ENCODE data around the gene GLB1L2.
A peak's percentile ranks its signal among the peaks of the same experiment; 100 is the strongest.
"Not testable (repeated sequence)": the region's sequence is repeated elsewhere in the genome, so short reads cannot be mapped to it uniquely, and the experiment has no call there.

GLB1L2 gene, protein sequence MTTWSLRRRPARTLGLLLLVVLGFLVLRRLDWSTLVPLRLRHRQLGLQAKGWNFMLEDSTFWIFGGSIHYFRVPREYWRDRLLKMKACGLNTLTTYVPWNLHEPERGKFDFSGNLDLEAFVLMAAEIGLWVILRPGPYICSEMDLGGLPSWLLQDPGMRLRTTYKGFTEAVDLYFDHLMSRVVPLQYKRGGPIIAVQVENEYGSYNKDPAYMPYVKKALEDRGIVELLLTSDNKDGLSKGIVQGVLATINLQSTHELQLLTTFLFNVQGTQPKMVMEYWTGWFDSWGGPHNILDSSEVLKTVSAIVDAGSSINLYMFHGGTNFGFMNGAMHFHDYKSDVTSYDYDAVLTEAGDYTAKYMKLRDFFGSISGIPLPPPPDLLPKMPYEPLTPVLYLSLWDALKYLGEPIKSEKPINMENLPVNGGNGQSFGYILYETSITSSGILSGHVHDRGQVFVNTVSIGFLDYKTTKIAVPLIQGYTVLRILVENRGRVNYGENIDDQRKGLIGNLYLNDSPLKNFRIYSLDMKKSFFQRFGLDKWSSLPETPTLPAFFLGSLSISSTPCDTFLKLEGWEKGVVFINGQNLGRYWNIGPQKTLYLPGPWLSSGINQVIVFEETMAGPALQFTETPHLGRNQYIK

DNA sequence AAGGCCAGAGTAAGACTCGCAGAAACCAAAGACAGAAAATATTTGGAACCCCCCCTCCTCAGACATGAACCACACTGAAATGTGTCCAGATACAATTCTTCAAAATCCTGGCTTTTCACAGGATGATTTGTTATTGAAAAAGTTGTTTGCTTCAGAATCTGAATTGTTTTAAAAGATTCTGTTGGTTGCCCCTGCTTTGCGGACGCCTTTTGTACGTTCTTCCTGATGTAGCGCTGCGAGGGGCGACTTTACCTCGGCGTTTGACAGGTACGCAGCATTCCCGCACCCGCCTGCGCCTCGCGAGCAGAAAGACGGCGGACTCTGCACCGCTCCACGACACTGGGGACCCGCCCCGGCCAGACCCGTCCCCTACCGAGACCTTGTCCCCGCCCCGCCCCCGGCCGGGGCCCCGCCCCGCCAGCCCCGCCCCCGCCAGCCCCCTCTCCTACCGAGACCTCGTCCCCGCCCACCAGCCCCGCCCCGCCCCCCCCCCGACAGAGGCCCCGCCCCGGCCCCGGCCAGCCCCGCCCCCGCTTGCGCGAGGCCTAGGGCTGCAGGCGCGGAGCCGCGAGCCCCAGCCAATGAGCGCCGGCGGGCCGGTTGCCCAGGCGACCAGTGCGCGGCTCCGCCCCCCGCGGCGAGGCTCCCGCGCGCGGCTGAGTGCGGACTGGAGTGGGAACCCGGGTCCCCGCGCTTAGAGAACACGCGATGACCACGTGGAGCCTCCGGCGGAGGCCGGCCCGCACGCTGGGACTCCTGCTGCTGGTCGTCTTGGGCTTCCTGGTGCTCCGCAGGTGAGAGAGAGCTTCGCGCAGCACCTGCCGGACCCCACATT lies at the start of gene GLB1L2:
GLB1L2 (plus strand) TSS at position 635 of the 835 bp plus-strand sequence; CDS start at position 709, 74 bp downstream.
- in situ Hi-C loops (cut with MboI; ENCODE audit: low sequenced_read_pairs) = no loop called here
- Histone ChIP-seq H3K36me3 (replicated peaks) (no peaks in the 10 kb centered on the region; the same call in 1 of the 2 replicates), H3K9me3 (no peaks in the 10 kb centered on the region), H3K27me3 (ENCODE audit: low read depth) (no peaks in the 10 kb centered on the region), H3K4me3 (peak within 1 kb of the TSS; percentile 70), H3K4me1 (peaks cover 10% of the 10 kb centered on the region)
- peak; percentile 68 to 92 for DNase-seq (ENCODE audit: low spot score in 2 of 2)

- Histone ChIP-seq H3K36me3 (replicated peaks) (no peaks in the 10 kb centered on the region), H3K27me3 (ENCODE audit: low read depth) (no peaks in the 10 kb centered on the region), H3K9me3 (no peaks in the 10 kb centered on the region), H3K4me3 (no peak overlapping the region), H3K4me1 (no peaks in the 10 kb centered on the region)
- in situ Hi-C loops (cut with MboI; ENCODE audit: low sequenced_read_pairs) = no loop called here
- no peak for DNase-seq (ENCODE audit: low spot score in 2 of 2)
Observed at GRCh38 chr11:134282121-134283045, 49.4 kb upstream of the GLB1L2 start.

DNA sequence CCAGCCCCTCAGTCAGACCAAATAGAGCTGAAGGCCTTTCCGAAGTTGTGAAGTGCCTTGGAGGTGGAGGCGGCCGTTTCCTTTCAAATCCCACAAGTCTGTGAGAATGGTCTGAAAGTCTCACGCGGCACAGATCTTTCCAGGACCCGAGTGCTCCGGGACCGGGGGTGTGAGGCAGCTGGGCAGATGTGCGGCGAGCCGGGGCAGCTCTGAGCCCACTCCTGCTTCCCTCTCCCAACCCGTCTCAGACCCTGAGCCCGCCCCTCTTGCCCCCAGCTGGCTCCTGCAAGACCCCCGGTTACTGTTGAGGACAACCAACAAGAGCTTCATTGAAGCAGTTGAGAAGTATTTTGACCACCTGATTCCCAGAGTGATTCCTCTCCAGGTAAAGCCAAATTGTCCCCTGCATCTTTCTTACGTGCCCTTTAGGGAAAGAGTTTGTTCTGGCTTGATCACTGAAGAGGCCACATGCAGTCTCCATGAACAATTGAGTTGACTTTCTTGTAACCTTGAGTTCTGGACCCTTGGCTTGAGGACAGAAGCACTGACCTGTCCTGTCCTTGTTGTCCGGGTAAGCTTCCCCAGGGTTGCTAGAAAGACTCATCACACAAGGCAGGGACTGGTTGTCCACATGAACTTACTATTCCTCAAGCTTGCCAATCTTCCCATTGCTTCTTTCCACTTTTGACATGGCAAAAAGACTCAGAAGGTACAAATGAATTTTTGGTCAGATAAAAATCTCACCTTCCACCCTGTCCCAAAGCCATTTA lies 48.1 kb upstream of the GLB1L2 start:
- in situ Hi-C loops (cut with MboI; ENCODE audit: low sequenced_read_pairs) = no loop called here
- H3K4me1 ChIP-seq = no peaks in the 10 kb centered on the region
- no peak overlapping the region for H3K4me3 ChIP-seq
- no peaks in the 10 kb centered on the region for H3K36me3 ChIP-seq (replicated peaks)
- no peak for DNase-seq (ENCODE audit: low spot score in 2 of 2)
- no peaks in the 10 kb centered on the region for H3K9me3 ChIP-seq
- no peaks in the 10 kb centered on the region for H3K27me3 ChIP-seq (ENCODE audit: low read depth)

- H3K4me1 ChIP-seq; in situ Hi-C loops (cut with MboI; ENCODE audit: low sequenced_read_pairs); H3K36me3 ChIP-seq (replicated peaks); H3K27me3 ChIP-seq (ENCODE audit: low read depth); H3K9me3 ChIP-seq; H3K4me3 ChIP-seq; DNase-seq (ENCODE audit: low spot score in 2 of 2): not testable (repeated sequence)
Observed at GRCh38 chr11:134284349-134284748, 47.4 kb upstream of the GLB1L2 start.

DNA sequence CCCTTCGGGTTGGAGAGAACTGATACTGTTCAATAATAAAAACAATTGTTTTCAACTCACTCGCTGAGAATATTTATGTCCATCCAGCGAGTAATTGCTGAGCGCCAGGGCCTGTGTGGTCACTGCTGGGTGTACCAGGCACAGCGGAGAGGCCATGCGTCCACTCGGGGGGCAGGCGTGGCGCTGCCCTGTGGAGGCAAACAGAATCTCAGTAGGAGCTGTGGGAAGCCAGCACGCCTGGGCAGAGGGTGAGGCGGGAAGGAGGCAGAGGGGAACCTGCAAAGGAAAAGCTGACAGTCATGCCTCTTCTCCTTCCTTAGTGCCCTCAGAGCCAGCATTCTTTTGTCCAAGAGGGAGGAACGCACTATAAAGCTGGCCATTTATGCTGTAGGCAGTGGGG lies 44.2 kb upstream of the GLB1L2 start:
- H3K9me3 ChIP-seq = no peaks in the 10 kb centered on the region
- no peak overlapping the region for H3K4me3 ChIP-seq
- H3K36me3 ChIP-seq (replicated peaks) = no peaks in the 10 kb centered on the region
- in situ Hi-C loops (cut with MboI; ENCODE audit: low sequenced_read_pairs) = no loop called here
- H3K27me3 ChIP-seq (ENCODE audit: low read depth) = no peaks in the 10 kb centered on the region
- DNase-seq (ENCODE audit: low spot score in 2 of 2) = no peak
- H3K4me1 ChIP-seq = no peaks in the 10 kb centered on the region

DNA sequence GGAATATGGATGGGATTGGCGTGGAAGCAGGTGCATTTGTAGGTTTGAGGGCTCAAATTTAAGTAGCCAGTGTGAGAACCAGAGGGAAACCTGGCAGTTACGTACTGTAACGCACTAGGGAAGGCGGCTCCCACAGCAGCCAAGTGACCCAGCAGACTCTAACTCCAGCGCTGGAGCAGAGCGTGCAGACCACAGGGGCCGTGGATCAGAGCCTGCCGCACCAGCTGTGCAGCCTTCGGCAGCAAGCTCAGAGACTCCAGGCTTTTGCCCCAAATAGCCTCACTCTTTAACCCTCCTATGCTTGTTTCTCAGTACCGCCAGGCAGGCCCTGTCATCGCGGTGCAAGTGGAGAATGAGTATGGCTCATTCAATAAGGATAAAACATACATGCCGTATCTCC lies 43.3 kb upstream of the GLB1L2 start:
- Histone ChIP-seq H3K4me3 (no peak overlapping the region), H3K27me3 (ENCODE audit: low read depth) (no peaks in the 10 kb centered on the region), H3K36me3 (replicated peaks) (no peaks in the 10 kb centered on the region), H3K9me3 (no peaks in the 10 kb centered on the region), H3K4me1 (no peaks in the 10 kb centered on the region)
- in situ Hi-C loops (cut with MboI; ENCODE audit: low sequenced_read_pairs) = no loop called here
- no peak for DNase-seq (ENCODE audit: low spot score in 2 of 2)

DNA sequence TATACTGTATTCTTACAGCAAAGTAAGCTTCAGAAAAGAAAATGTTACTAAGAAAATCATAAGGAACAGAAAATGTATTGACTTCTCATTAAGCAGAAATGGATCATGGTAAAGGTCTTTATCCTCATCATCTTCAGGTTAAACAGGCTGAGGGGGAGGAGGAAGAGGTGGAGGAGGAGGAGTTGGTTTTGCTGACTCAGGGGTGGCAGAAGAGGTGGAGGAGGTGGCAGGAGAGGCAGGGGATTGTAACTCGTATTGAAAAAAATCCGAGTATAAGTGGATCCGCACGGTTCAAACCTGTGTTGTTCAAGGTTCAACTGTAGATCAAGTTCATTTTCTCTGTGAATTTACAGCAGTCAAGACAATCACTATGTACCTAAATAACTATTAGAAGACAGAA lies 42.6 kb upstream of the GLB1L2 start:
- no peak overlapping the region for H3K4me3 ChIP-seq
- DNase-seq (ENCODE audit: low spot score in 2 of 2) = no peak
- no peaks in the 10 kb centered on the region for H3K9me3 ChIP-seq
- no peaks in the 10 kb centered on the region for H3K27me3 ChIP-seq (ENCODE audit: low read depth)
- H3K36me3 ChIP-seq (replicated peaks) = no peaks in the 10 kb centered on the region
- in situ Hi-C loops (cut with MboI; ENCODE audit: low sequenced_read_pairs) = no loop called here
- H3K4me1 ChIP-seq = no peaks in the 10 kb centered on the region

- no peaks in the 10 kb centered on the region for H3K36me3 ChIP-seq (replicated peaks)
- no peaks in the 10 kb centered on the region for H3K4me1 ChIP-seq
- no peak for DNase-seq (ENCODE audit: low spot score in 2 of 2)
- in situ Hi-C loops (cut with MboI; ENCODE audit: low sequenced_read_pairs) = no loop called here
- H3K4me3 ChIP-seq = no peak overlapping the region
- no peaks in the 10 kb centered on the region for H3K9me3 ChIP-seq
- no peaks in the 10 kb centered on the region for H3K27me3 ChIP-seq (ENCODE audit: low read depth)
Observed at GRCh38 chr11:134289789-134290188, 42.0 kb upstream of the GLB1L2 start.

GRCh38 chr11:134290646-134291045 lies 41.1 kb upstream of the GLB1L2 start:
- no peaks in the 10 kb centered on the region for H3K9me3 ChIP-seq
- in situ Hi-C loops (cut with MboI; ENCODE audit: low sequenced_read_pairs) = no loop called here
- H3K4me3 ChIP-seq = no peak overlapping the region

GRCh38 chr11:134291196-134291595 lies 40.6 kb upstream of the GLB1L2 start:
- in situ Hi-C loops (cut with MboI; ENCODE audit: low sequenced_read_pairs) = no loop called here
- no peaks in the 10 kb centered on the region for H3K9me3 ChIP-seq
- no peak for DNase-seq (ENCODE audit: low spot score in 2 of 2)
- H3K27me3 ChIP-seq (ENCODE audit: low read depth) = no peaks in the 10 kb centered on the region
- H3K4me1 ChIP-seq = no peaks in the 10 kb centered on the region
- H3K4me3 ChIP-seq = no peak overlapping the region
- no peaks in the 10 kb centered on the region for H3K36me3 ChIP-seq (replicated peaks)

More at GRCh38 chr11:134290646-134291045, 41.1 kb upstream of the GLB1L2 start:
- DNase-seq (ENCODE audit: low spot score in 2 of 2) = no peak
- H3K4me1 ChIP-seq = no peaks in the 10 kb centered on the region
- H3K36me3 ChIP-seq (replicated peaks) = no peaks in the 10 kb centered on the region
- H3K27me3 ChIP-seq (ENCODE audit: low read depth) = no peaks in the 10 kb centered on the region

GRCh38 chr11:134292661-134293060 lies 39.1 kb upstream of the GLB1L2 start:
- H3K9me3 ChIP-seq = no peaks in the 10 kb centered on the region
- H3K4me3 ChIP-seq = no peak overlapping the region
- no peaks in the 10 kb centered on the region for H3K4me1 ChIP-seq
- H3K27me3 ChIP-seq (ENCODE audit: low read depth) = no peaks in the 10 kb centered on the region
- no peak for DNase-seq (ENCODE audit: low spot score in 2 of 2)
- in situ Hi-C loops (cut with MboI; ENCODE audit: low sequenced_read_pairs) = no loop called here
- no peaks in the 10 kb centered on the region for H3K36me3 ChIP-seq (replicated peaks)

- no peak for DNase-seq (ENCODE audit: low spot score in 2 of 2)
- Histone ChIP-seq H3K4me3 (no peak overlapping the region), H3K36me3 (replicated peaks) (no peaks in the 10 kb centered on the region), H3K9me3 (no peaks in the 10 kb centered on the region), H3K4me1 (no peaks in the 10 kb centered on the region), H3K27me3 (ENCODE audit: low read depth) (no peaks in the 10 kb centered on the region)
- in situ Hi-C loops (cut with MboI; ENCODE audit: low sequenced_read_pairs) = no loop called here
Observed at GRCh38 chr11:134293119-134294113, 38.4 kb upstream of the GLB1L2 start.

Data from HAP-1 (cell line).